Motor neuron (in vitro differentiated cells): ENCODE measurements around the gene DHFR2. TPM values are rescaled to one million over a fixed set of nuclear protein-coding genes. Genes with fewer than 3 reads are reported as not detected.

Experiments used
- ATAC-seq, 8 experiments: fragments of 200-7000 bp; cut with Tn5 transposase; replicated peaks in 6 of 8; 2 replicates each; pipeline ENCODE4 v1.8.0; 2021; ENCODE audit warnings: mild to moderate bottlenecking in 8 of 8, moderate library complexity in 8 of 8
- H3K27ac ChIP-seq, 2 donors: fragments of 250-450 bp; sonication (Bioruptor Pico); 2 replicates each; pipeline ENCODE4 v1.9.0; 2021; ENCODE audit warnings: antibody characterized with exemption in 2 of 2, mild to moderate bottlenecking in 2 of 2, moderate library complexity in 1 of 2
- H3K4me1 ChIP-seq, 2 donors: fragments of 250-450 bp; sonication (Bioruptor Pico); replicated peaks in 1 of 2; 2 replicates each; pipeline ENCODE4 v1.6.1; 2021; ENCODE audit warnings: antibody characterized with exemption in 2 of 2, mild to moderate bottlenecking in 2 of 2, moderate library complexity in 1 of 2
- H3K4me3 ChIP-seq, 5 donors: fragments of 250-450 bp; sonication (Bioruptor Pico); 2 replicates each; pipeline ENCODE4 v1.9.0; 2021; ENCODE audit warnings: antibody characterized with exemption in 5 of 5, mild to moderate bottlenecking in 5 of 5, moderate library complexity in 4 of 5
- WGBS, 10 experiments: fragments of 450-650 bp; shearing (Covaris generic); methylation state at CpG; one replicate each; pipeline ENCODE4 v1.0.0; 2022; 5-methylcytosine and 5-hydroxymethylcytosine counted together
- in situ Hi-C, 9 experiments: fragments of 400-800 bp; cut with MboI; loops; one replicate each; pipeline ENCODE4 v1.15.0; 2021; ENCODE audit warnings: low sequenced_read_pairs in 9 of 9, low pct_unique_long_range_greater_than_20kb in 2 of 9; ENCODE audit not compliant: unreplicated experiment in 9 of 9
- total RNA-seq, 8 experiments: library from RNA; unstranded; fragments of 300-600 nt; gene quantifications; 2 replicates each; pipeline versions ENCODE4 v1.2.3 to v1.2.4, GENCODE V29; 2022

The DHFR2 gene
- total RNA-seq, 8 experiments from 2014 or later, result 4.5 to 12.5 (median 7.9) TPM

- 91 to 100% (median 100%) methylated on average over 1 of the region's 1 CpG; no CpG with 5 or more reads in 2 of the 10 experiments for WGBS, 10 experiments
- no peak for ATAC-seq
- in situ Hi-C loops, result no loop called here
- Histone ChIP-seq H3K4me1 (no peaks in the 10 kb centered on the region), H3K4me3 (no peak overlapping the region), H3K27ac (no peak overlapping the region)
Observed at GRCh38 chr3:94012185-94012584, 50.5 kb downstream of the DHFR2 start.

GRCh38 chr3:94011233-94011711 lies 51.4 kb downstream of the DHFR2 start:
- in situ Hi-C loops, result no loop called here
- Histone ChIP-seq H3K4me3 (no peak overlapping the region), H3K4me1 (no peaks in the 10 kb centered on the region), H3K27ac (no peak overlapping the region)
- ATAC-seq, result no peak
- 79 to 100% (median 95%) methylated on average over 1 to 3 of the region's 3 CpGs; no CpG with 5 or more reads in 2 of the 10 experiments for WGBS, 10 experiments

- Histone ChIP-seq H3K4me1 (no peaks in the 10 kb centered on the region), H3K4me3 (no peak overlapping the region), H3K27ac (no peak overlapping the region)
- in situ Hi-C loops, result loop anchor here in 1 of 9 experiments (10.0 kb wide), 1 partner anchor 55 kb away; the partner anchor contains the start of genes DHFR2 and NSUN3
- ATAC-seq, result peak in 2 of 8 experiments; percentile 24 to 50
- WGBS, 10 experiments, result 76 to 100% (median 98%) methylated on average over 1 to 2 of the region's 2 CpGs
Observed at GRCh38 chr3:94009608-94010007, 53.1 kb downstream of the DHFR2 start.

GRCh38 chr3:94008253-94008652 lies 54.5 kb downstream of the DHFR2 start:
- no peak for ATAC-seq
- Histone ChIP-seq H3K4me1 (no peaks in the 10 kb centered on the region), H3K27ac (no peak overlapping the region), H3K4me3 (no peak overlapping the region)
- WGBS, 10 experiments, result 72 to 100% (median 95%) methylated on average over 1 to 2 of the region's 2 CpGs
- in situ Hi-C loops, result loop anchor here in 1 of 9 experiments (10.0 kb wide), 1 partner anchor 57 kb away; the partner anchor contains the start of genes DHFR2 and NSUN3

Other genes starting within 250 kb of the DHFR2 start
- gene PROS1, start 89.0 kb downstream of the DHFR2 start, total RNA-seq, result 10 to 100 TPM in 6 of 8 experiments, 1 to 10 TPM in 1, under 1 TPM in 1; 0.70 to 80.9 (median 14.7) TPM
- gene ARL13B, start 82.8 kb downstream of the DHFR2 start, total RNA-seq, result 10 to 100 TPM in 5 of 8 experiments, 1 to 10 TPM in 3; 6.6 to 17.0 (median 10.6) TPM
- 1 to 10 TPM in 2 of 8 experiments, under 1 TPM in 5, not detected in 1; 0.21 to 2.2 (median 0.60) TPM for gene STX19, start 34.3 kb downstream of the DHFR2 start, total RNA-seq
- gene NSUN3, start 145 bp upstream of the DHFR2 start, total RNA-seq, result 10 to 100 TPM in 7 of 8 experiments, 1 to 10 TPM in 1; 9.1 to 20.7 (median 13.7) TPM